Heart left ventricle (tissue), 16 donors: ENCODE measurements around the gene FGF14. TPM values are rescaled to one million over a fixed set of nuclear protein-coding genes. Genes with fewer than 3 reads are reported as not detected.
A peak's percentile ranks its signal among the peaks of the same experiment; 100 is the strongest.

ENCODE experiments used
- ATAC-seq, 4 donors: fragments of 200-7000 bp; cut with Tn5 transposase; one replicate each; pipeline ENCODE4 v1.9.1; 2020 to 2022; ENCODE audit warnings: moderate library complexity in 4 of 4, mild to moderate bottlenecking in 3 of 4, moderate number of reproducible peaks in 1 of 4
- DNase-seq, 5 donors: peaks; one replicate each; pipeline ENCODE4 v3.0.0-alpha.2; 2020
- H3K27ac ChIP-seq, 12 donors: fragments of 200-600 bp; sonication (generic) in 4 of 12; one replicate each; pipeline versions ENCODE4 v1.5.0 to v1.8.0; 2016 to 2022; ENCODE audit warnings: mild to moderate bottlenecking in 2 of 12
- H3K27me3 ChIP-seq, 9 donors: fragments of 200-600 bp; sonication (generic) in 2 of 9; one replicate each; pipeline versions ENCODE4 v1.5.1 to v1.8.0; 2016 to 2022; ENCODE audit warnings: mild to moderate bottlenecking in 3 of 9
- H3K36me3 ChIP-seq, 9 donors: fragments of 200-600 bp; sonication (generic) in 2 of 9; one replicate each; pipeline versions ENCODE4 v1.5.0 to v1.8.0; 2018 to 2022; ENCODE audit warnings: mild to moderate bottlenecking in 2 of 9
- H3K4me1 ChIP-seq, 12 donors: fragments of 200-600 bp; sonication (generic) in 4 of 12; one replicate each; pipeline versions ENCODE4 v1.5.0 to v1.8.0; 2016 to 2022; ENCODE audit warnings: mild to moderate bottlenecking in 3 of 12
- H3K4me3 ChIP-seq, 12 donors: fragments of 200-600 bp; sonication (generic) in 4 of 12; one replicate each; pipeline versions ENCODE4 v1.5.0 to v1.8.0; 2017 to 2022; ENCODE audit warnings: mild to moderate bottlenecking in 9 of 12, moderate library complexity in 4 of 12
- H3K9me3 ChIP-seq, 12 donors: fragments of 200-600 bp; sonication (generic) in 4 of 12; one replicate each; pipeline versions ENCODE4 v1.5.0 to v1.8.0; 2016 to 2022; ENCODE audit warnings: mild to moderate bottlenecking in 1 of 12
- POLR2A ChIP-seq, 2 donors: fragments of 450-650 bp; IDR thresholded peaks; one replicate each; pipeline ENCODE4 v1.6.1; 2017; ENCODE audit warnings: antibody characterized with exemption in 2 of 2, mild to moderate bottlenecking in 2 of 2, moderate library complexity in 2 of 2
- WGBS, 4 donors: extraction: QIAGEN DNeasy Blood & Tissue Kit in 2 of 4; methylation state at CpG; one replicate each; pipeline versions ENCODE4 v1.1.5 to v1.1.7; 2013 to 2018; 5-methylcytosine and 5-hydroxymethylcytosine counted together
- intact Hi-C, 10 donors: fragments of 100-400 bp; cut with DNase I; formaldehyde crosslinking; loops; one replicate each; pipeline versions ENCODE4 v1.11.1 to v1.14.2; 2022
- polyA plus RNA-seq, 2 donors: library from polyadenylated mRNA; stranded (reverse); fragments of 200-250 nt; gene quantifications; one replicate each; pipeline ENCODE4 v1.2.3, GENCODE V29; 2013
- total RNA-seq, 9 donors: library from RNA; depleted of rRNA in 2 of 9; stranded (reverse); fragments of >200 nt in 2 of 9; fragmentation: NEBNext Ultra II Directional in 3 of 9; extraction: Animal tissue kit (Norgen Biotek cat#: 25700) in 3 of 9; gene quantifications; one replicate each; pipeline versions ENCODE4 v1.1.0 to v1.2.4, GENCODE V29; 2016 to 2023
- TF ChIP-seq, protein P1 (sequence below), 12 donors: fragments of 200-600 bp; sonication (generic) in 4 of 12; IDR thresholded peaks; one replicate each; pipeline versions ENCODE4 v1.5.0 to v1.8.0; 2018 to 2022; ENCODE audit warnings: antibody characterized with exemption in 12 of 12, mild to moderate bottlenecking in 5 of 12
- donor health status: ischemic (EF 13 %, LVEDD 7.1; RV severe dilation, severe dysfunction).
- donor health status: healthy with polysubstance abuse.
- donor health status: DM: no; HTN: yes; CAD: no.
- donor health status: DM: no; HTN: no; CAD: no.
- donor health status: ischemic (EF 25% LVEDD 6.9; RV normal size, moderate dysfunction).
- donor health status: ischemic (EF 25% LVEDD 5.7; RV mildly dilated, moderate dysfunction).
- donor health status: healthy.
- donor health status: DM: yes; HTN: yes; CAD: no.
- donor health status: ischemic (EF 35%, LVEDD 5.7; RV mildly dilated, moderate dysfunction).
- donor health status: nonischemic (EF 11% LVEDD 7.7; RV severe dilation, severe dysfunction).
- donor health status: DM: yes; HTN: yes; CAD: no.
- donor health status: PGD.
- donor health status: ischemic (EF 29% LVEDD 5.4; RV normal size, mild dysfunction).
- donor health status: nonischemic (EF 23%, LVEDD 6.1; RV moderate dilation, normal function).

FGF14 gene
- total and polyA plus RNA-seq, 11 donors = 0.14 to 6.3 (median 3.9) TPM

- intact Hi-C loops = loop anchor here in 1 of 10 donors (5.0 kb wide), 2 partner anchors 57 to 458 kb away; no protein-coding TSS in a partner anchor
- TF ChIP-seq, protein P1, sequence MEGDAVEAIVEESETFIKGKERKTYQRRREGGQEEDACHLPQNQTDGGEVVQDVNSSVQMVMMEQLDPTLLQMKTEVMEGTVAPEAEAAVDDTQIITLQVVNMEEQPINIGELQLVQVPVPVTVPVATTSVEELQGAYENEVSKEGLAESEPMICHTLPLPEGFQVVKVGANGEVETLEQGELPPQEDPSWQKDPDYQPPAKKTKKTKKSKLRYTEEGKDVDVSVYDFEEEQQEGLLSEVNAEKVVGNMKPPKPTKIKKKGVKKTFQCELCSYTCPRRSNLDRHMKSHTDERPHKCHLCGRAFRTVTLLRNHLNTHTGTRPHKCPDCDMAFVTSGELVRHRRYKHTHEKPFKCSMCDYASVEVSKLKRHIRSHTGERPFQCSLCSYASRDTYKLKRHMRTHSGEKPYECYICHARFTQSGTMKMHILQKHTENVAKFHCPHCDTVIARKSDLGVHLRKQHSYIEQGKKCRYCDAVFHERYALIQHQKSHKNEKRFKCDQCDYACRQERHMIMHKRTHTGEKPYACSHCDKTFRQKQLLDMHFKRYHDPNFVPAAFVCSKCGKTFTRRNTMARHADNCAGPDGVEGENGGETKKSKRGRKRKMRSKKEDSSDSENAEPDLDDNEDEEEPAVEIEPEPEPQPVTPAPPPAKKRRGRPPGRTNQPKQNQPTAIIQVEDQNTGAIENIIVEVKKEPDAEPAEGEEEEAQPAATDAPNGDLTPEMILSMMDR (IDR thresholded peaks at IDR 0.05) = no peak
- TF ChIP-seq POLR2A (IDR thresholded peaks at IDR 0.05) = no peak
- peak in 3 of 4 donors; percentile 41 to 71 (median 59) for ATAC-seq
- Histone ChIP-seq H3K27me3 (peaks cover 0 to 47% (median 11%) of the 10 kb centered on the region in 9 donors), H3K9me3 (no peaks in the 10 kb centered on the region), H3K36me3 (no peaks in the 10 kb centered on the region), H3K27ac (peak overlapping the region in 7 of 12 donors; percentile 2 to 73 (median 51)), H3K4me3 (peak overlapping the region; percentile 45 to 73 (median 62)), H3K4me1 (peaks cover 0 to 30% (median 0%) of the 10 kb centered on the region in 12 donors)
- WGBS, 4 donors = 0 to 2% (median 1%) methylated on average over 23 to 24 of the region's 24 CpGs
- DNase-seq = peak; percentile 18 to 49 (median 28)
Observed at GRCh38 chr13:102400675-102401145, 1.1 kb downstream of the FGF14 start.

GRCh38 chr13:102399791-102400674 is 1.8 kb downstream of the FGF14 start:
- ATAC-seq (peak in 3 of 4 donors; percentile 19 to 66 (median 63)), DNase-seq (peak; percentile 11 to 61 (median 25))
- H3K36me3 ChIP-seq = no peaks in the 10 kb centered on the region
- H3K4me1 ChIP-seq = peaks cover 0 to 34% (median 4%) of the 10 kb centered on the region in 12 donors
- WGBS, 4 donors = 1 to 2% (median 2%) methylated on average over 38 to 58 of the region's 58 CpGs
- no peaks in the 10 kb centered on the region for H3K9me3 ChIP-seq
- intact Hi-C loops = loop anchor here in 4 of 10 donors (5.0 to 10.0 kb wide), 7 partner anchors 57 to 458 kb away; no protein-coding TSS in a partner anchor
- peak overlapping the region; percentile 45 to 73 (median 62) for H3K4me3 ChIP-seq
- peaks cover 0 to 47% (median 11%) of the 10 kb centered on the region in 9 donors for H3K27me3 ChIP-seq
- H3K27ac ChIP-seq = peak overlapping the region in 9 of 12 donors; percentile 1 to 73 (median 51)
- TF ChIP-seq, protein P1 (IDR thresholded peaks at IDR 0.05) = peak in 1 of 12 donors; percentile 36
- TF ChIP-seq POLR2A (IDR thresholded peaks at IDR 0.05) = no peak

DNA sequence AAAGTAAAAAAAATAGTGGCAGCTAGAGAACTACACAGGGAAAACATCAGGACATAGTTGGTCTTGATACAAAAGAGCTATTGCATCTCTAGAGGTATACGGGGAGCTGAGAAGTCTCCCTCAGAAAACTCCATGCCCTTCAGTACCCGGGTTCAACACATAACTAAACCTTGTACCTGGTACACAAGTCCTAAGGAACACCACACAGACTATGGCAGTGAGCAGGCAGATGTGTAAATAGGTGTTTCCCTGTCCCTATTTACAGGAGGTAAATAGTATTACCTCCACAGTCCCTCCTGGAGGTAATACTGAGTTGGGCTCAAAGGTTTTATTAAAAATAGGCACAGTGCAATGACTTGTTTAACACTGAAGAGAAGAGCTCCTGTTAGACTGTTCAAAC is 5.9 kb downstream of the FGF14 start:
- TF ChIP-seq, protein P1 (IDR thresholded peaks at IDR 0.05) = no peak
- TF ChIP-seq POLR2A (IDR thresholded peaks at IDR 0.05) = no peak
- Histone ChIP-seq H3K36me3 (no peaks in the 10 kb centered on the region), H3K27ac (no peak overlapping the region), H3K27me3 (peaks cover 0 to 27% (median 8%) of the 10 kb centered on the region in 9 donors), H3K4me3 (no peak overlapping the region), H3K4me1 (peaks cover 0 to 31% (median 11%) of the 10 kb centered on the region in 12 donors), H3K9me3 (no peaks in the 10 kb centered on the region)
- ATAC-seq (no peak), DNase-seq (no peak)
- WGBS, 4 donors = 88 to 97% (median 95%) methylated on average over 2 of the region's 2 CpGs
- intact Hi-C loops = loop anchor here in 4 of 10 donors (5.0 to 10.0 kb wide), 5 partner anchors 81 to 451 kb away; no protein-coding TSS in a partner anchor

DNA sequence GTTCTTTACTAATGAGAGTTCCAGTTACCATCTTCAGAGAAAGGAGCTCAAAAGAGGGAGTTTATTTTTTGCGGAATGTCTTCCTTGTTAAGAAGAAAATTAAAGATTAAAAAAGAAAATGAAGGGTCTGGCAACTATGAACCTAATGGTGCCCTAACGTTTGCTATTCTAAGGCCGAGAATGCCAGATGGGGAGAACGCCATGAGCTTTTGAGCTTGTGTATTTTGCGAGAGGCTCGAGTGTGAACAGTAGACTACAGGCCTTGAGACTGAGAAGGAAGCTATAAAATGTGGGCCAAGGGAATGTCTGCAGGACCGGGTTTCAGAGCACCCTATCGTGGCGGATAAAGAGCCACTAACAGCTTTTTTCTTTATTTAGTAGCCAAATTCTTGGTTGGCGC is 6.7 kb downstream of the FGF14 start:
- H3K4me3 ChIP-seq = peak overlapping the region in 11 of 12 donors; percentile 64 to 99 (median 83)
- H3K9me3 ChIP-seq = no peaks in the 10 kb centered on the region
- H3K27me3 ChIP-seq = peaks cover 0 to 19% (median 3%) of the 10 kb centered on the region in 9 donors
- ATAC-seq (no peak), DNase-seq (no peak)
- peak overlapping the region in 11 of 12 donors; percentile 63 to 92 (median 84) for H3K27ac ChIP-seq
- 89 to 92% (median 89%) methylated on average over 10 of the region's 10 CpGs for WGBS, 4 donors
- TF ChIP-seq, protein P1 (IDR thresholded peaks at IDR 0.05) = no peak
- TF ChIP-seq POLR2A (IDR thresholded peaks at IDR 0.05) = no peak
- intact Hi-C loops = loop anchor here in 4 of 10 donors (5.0 to 10.0 kb wide), 5 partner anchors 80 to 450 kb away; no protein-coding TSS in a partner anchor
- no peaks in the 10 kb centered on the region for H3K36me3 ChIP-seq
- H3K4me1 ChIP-seq = peaks cover 0 to 23% (median 10%) of the 10 kb centered on the region in 12 donors
